ENCODE results near the gene SPDYE18. TPM values are rescaled to one million over a fixed set of nuclear protein-coding genes. Genes with fewer than 3 reads are reported as not detected.
"Not testable (repeated sequence)": the region's sequence is repeated elsewhere in the genome, so short reads cannot be mapped to it uniquely, and the experiment has no call there.

The SPDYE18 gene
- total RNA-seq, 1 donor from 2014 or later = 0.20 TPM

GRCh38 chr7:77006127-77007110, 55.9 kb downstream of the SPDYE18 start:
- DNase-seq (ENCODE audit: low read depth in 2 of 2) = not testable (repeated sequence)

- DNase-seq (ENCODE audit: low read depth in 2 of 2) = not testable (repeated sequence)
These were observed 56.8 kb downstream of the SPDYE18 start for GRCh38 chr7:77005461-77006057.

DNA sequence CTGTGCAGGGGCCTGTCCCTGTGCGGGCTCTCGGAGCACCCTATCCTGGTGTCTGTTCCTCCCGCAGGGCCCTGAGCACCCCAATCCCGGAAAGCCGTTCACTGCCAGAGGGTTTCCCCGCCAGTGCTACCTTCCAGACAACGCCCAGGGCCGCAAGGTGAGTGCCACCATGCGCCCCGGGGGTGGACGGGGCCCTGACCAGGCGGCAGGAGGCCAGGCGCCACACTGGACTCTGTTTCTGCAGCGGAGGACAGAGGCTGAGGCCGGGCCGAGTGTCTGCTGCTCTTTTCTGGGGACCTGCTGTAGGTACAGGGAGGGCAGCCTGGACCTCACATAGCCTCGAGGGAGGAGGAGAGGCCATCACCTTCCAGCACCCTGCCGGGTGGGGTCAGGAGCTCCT, 58.2 kb downstream of the SPDYE18 start:
- not testable (repeated sequence) for DNase-seq (ENCODE audit: low read depth in 2 of 2)

- DNase-seq (ENCODE audit: low read depth in 2 of 2) = not testable (repeated sequence)
These were observed 59.1 kb downstream of the SPDYE18 start for GRCh38 chr7:77003241-77003640.

GRCh38 chr7:77002678-77003233, 59.6 kb downstream of the SPDYE18 start:
- not testable (repeated sequence) for DNase-seq (ENCODE audit: low read depth in 2 of 2)

GRCh38 chr7:77002104-77002503, 60.3 kb downstream of the SPDYE18 start:
- not testable (repeated sequence) for DNase-seq (ENCODE audit: low read depth in 2 of 2)

Other genes with a start within 250 kb of the SPDYE18 start
- gene SPDYE17, start 30.2 kb downstream of the SPDYE18 start, total RNA-seq = not detected in 2 replicates
- 0.65 and 0.79 TPM in 2 replicates for gene CCDC146, start 60.1 kb upstream of the SPDYE18 start, total RNA-seq
- gene FGL2, start 137.3 kb upstream of the SPDYE18 start, total RNA-seq = under 0.01 and 0.20 TPM in 2 replicates

Data from lung microvascular endothelial cell (primary cell).